CD4-positive, alpha-beta T cell treated with Interferon alpha-2 for 1 hour (primary cell): ENCODE data around the gene ATRN.
"Not testable (repeated sequence)": the region's sequence is repeated elsewhere in the genome, so short reads cannot be mapped to it uniquely, and the experiment has no call there.

Experiments used
- DNase-seq, 2 donors: peaks; one replicate each; pipeline ENCODE4 v3.0.0-alpha.2; 2020 to 2022

Gene ATRN

GRCh38 chr20:3471397-3472021, 691 bp downstream of the ATRN start:
- no peak for DNase-seq

DNA sequence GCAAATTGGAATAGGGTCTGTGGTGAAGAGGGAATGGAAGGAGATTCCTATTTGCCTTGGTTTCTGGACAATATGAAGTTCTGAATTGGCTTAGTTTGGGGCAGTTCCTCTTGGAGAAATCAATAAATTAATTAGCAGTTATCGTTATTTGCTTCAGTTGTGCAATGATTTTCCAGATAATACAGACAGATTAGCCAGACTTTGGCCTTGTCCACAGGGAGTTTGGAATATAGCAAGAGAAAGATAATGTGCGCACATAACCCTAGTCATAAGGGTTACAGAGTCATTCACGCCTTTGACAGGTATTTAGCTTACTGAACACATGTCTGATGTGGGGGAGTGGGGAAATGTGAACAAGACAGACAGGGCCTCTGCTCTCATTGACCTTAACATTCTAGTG, 1.3 kb downstream of the ATRN start:
- no peak for DNase-seq

DNA sequence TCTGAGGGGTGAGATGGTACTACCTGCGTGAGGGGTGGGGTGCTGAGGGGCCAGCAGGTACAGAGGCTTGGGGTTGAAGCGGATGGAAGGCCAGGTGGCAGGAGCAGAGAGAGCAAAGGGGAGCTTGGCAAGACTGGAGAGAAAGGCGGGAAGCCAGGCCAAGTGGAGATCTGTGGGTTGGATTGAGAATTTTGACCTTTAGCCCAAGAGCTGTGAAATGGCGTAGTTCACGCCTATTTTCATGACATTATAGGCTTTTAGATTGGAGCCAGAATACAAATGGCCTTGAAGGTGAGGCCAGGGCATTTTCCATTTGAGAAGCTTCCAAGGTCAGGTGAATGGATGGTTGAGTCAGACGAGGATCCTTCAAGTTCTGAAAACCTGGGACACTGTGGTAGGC, 2.5 kb downstream of the ATRN start:
- DNase-seq = no peak

DNA sequence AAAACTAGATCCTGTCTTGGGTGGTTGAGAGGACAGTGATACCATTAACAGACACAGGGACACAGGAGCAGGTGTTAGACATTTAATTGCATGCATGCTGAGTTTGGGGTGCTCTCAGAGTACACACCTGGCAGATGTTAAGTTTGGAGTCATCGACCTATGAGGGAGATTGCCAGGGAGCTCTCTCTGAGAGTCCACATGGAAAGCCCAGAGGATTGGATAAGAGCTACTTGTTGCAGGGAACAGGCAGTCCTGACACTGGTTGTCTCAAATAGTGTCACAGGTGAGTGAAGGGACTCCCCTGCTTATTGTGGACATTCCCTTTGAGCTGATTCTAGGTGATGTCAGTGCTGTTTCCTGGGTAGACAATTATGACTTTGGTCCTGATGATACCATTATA, 3.1 kb downstream of the ATRN start:
- DNase-seq = no peak

GRCh38 chr20:3477003-3477860, 6.4 kb downstream of the ATRN start:
- DNase-seq = not testable (repeated sequence)

- no peak for DNase-seq
These were observed 7.2 kb downstream of the ATRN start for GRCh38 chr20:3477861-3478544.

GRCh38 chr20:3479025-3479424, 8.2 kb downstream of the ATRN start:
- no peak for DNase-seq

DNA sequence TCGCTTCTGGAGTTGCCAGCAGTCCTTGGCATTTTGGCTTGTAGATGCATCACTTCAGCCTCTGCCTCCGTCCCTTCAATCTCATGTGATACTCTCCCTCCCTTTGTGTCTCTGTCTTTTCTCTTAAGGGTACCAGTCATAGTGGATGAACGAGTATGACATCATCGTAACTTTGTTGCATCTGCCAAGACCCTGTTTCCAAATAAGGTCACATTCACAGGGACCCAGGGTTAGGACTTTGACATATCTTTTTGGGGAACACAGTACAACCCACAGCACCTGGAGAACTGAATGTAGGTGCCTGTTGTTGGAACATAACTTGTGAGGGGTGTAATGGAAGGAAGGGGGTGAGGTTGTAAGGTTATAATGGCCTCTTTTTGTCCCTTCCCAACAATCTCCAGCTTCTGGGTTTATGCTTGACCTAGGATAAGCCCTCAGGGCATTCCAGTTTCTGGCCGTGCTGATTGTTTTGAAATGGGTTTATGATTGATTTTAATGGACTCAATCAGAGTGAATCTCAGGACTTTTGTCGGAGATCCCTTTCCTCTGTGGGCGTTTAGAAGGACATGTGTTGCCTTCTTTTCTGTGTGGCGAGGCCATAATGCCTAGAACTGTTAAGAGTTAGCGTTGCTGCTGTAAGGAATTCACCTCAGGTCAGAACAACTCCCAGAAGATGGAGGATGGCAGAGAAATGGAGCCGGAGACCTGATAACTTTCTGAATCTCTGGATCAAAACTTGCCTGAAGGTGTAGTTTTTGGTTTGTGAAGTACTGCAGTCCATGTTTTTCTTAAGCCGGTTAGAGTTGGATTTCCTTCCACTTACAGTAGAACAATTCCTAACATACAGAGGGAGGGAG, 9.2 kb downstream of the ATRN start:
- no peak for DNase-seq

DNA sequence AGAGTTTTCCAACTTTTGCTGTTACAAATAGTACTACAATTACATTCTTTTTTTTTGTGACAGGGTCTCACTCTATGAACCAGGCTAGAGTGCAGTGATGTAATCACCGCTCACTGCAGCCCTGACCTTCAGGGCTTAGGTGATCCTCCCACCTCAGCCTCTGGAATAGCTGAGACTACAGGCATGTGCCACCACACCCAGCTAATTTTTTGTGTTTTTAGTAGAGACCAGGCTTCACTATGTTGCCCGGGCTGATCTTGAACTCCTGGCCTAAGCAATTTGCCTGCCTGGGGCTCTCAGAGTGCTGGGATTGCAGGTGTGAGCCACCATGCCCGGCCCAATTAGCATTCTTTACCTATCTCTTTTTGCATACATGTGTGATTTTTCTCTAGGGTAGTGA, 12.5 kb downstream of the ATRN start:
- DNase-seq = no peak

DNA sequence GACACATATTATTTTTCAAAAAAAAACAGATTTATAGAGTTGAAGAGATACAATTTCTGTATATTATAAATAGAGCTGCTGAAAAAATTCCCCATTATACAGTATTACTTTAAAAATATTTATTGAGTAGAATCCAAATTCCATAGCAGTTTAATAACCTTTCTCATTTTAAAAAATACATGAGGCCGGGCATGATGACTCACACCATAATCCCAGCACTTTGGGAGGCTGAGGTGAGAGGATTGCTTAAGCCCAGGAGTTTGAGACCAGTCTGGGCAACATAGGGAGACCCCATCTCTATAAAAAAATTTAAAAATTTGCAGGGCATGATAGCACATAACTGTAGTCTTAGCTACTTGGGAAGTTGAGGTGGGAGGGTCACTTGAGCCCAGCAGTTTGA, 13.0 kb downstream of the ATRN start:
- DNase-seq = no peak

DNA sequence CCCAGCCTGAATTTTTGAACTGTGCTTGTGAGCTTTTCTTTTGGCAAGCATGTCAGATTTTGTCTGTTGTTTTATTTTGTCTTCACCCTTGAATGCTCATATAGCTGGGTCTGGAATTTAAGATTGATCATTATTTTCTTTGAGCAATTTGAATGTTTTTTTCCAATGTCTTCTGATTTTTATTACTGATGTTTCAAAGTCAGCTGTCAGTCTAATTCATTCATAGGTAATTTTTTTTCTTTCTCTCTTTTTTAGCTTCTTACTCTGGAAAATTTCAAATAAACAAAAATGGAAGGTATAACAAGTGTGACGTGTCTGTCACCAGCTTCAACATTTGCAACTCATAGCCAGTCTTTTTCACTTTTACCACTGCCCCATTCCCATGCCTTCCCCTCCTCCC, 15.1 kb downstream of the ATRN start:
- DNase-seq = no peak

DNA sequence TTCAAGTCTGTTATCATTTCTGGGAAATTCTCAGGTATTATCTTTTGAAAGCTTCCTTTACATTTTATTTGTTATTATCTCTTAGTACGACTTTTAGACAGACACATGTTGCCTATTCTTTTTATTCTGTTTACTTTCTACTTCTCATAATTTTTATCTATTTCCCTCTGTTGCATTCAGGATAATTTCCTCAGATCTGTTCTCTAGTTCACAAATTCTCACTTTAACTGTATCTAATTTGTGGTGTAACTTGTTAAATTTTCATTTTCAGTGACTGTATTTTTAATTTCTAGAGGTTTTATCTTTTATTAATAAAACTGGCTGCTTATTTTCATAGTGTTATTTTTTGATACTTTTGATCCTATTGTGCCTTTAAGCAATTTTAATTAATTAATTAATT, 16.0 kb downstream of the ATRN start:
- no peak for DNase-seq

DNA sequence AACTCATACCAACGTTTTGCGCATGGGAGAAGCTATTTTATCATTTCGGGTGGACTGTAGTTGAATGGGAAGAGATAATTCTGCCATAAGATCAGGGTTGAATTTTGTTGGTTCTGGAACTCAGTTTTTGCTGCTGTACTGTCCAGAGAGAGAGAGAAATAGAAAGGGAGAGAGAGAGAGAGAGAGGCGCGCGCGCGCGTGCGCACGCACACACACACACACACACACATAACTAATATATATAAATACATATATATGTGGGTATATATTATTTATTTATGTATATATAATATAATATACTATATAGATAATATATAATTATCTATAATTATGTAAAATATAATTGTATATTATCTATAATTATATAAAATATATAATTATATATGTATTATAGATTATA, 21.9 kb downstream of the ATRN start:
- DNase-seq = no peak

DNA sequence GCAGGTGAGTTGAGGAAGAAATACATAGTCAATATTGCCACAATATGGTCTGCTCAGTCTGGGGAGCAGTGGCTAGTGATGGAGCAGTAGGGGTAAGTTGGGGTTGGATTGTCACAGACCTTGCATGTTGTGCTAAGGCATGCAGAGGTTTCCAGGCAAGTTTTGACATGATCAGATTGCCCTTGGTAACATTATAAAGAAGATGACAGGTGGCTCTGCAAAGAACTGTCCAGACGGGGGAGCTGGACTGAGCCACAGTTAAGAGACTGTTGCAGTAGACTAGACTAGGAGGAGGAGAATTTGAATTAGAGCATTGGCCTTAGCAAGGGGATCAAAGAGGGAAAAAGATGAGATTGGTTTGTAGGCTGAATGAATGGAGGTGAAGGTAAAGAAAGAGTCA, 23.4 kb downstream of the ATRN start:
- DNase-seq = no peak

DNA sequence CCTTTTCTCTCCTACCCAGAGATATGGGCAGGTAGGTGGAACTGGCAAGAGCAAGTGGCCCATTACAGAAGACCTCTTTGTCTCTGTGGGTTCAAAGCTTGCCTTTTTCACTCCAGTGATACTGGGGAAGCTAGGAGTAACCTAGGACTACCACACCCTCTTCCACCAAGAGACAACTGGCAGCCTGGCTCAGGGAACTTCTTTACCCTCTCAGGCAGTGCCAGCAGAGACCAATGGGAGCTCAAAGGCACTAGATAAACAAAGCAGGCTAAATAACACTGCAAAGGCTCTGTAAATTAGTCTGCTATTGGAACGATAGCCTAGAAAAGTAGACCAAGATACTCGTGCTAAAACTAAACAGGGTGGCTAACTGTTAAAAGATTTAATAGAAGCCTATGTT, 32.1 kb downstream of the ATRN start:
- DNase-seq = no peak

DNA sequence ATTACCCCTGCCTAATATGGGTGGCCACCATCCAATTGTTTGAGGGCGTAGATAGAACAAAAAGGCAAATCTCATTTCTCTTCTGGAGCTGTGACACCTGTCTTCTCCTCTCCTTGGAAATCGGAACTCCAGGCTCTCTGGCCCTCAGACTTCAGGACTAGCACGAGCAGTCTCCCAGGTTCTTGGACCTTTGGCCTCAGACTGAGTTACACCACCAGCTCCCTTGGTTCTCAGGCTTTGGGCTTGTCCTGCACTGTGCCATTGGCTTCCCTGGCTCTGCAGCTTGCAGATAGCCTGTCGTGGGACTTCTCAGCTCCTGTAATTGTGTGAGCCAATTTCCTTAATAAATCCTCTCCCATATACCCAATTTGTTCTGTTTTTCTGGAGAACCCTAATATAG, 34.3 kb downstream of the ATRN start:
- DNase-seq = no peak

DNA sequence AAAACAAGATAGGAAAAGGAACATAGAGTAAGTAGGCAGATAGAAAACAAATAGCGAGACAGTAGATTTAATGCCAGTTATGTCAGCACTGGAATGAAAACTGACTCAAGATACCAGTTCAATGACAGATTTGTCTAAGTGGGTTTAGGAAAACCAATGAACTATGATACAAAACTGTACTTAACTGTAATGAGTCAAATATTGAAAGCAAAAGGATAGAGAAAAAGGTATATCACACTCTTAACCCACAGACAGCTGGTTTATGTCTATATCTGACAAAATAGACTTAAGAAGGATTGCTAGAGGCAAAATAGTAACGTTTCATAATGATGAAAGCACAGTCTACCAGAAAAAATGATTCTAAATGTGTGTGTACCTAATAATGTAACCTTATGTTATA, 38.2 kb downstream of the ATRN start:
- DNase-seq = no peak

DNA sequence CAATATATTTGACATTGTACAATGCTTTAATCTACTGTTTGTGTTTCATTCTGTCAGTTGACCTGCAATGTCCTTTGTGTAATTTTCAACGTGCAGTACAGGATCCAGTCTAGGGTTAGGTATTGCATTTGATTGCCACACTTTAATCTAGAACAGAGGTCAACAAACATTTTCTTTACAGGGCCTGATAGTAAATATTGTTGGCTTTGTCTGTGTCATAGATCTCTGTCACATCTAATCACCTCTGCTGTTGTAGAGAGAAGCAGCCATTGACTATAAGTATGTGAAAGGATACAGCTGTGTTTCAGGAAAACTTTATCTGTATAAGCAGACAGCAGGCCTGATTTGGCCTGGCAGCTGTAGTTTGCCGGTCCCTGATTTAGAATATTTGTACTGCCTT, 39.3 kb downstream of the ATRN start:
- no peak for DNase-seq

DNA sequence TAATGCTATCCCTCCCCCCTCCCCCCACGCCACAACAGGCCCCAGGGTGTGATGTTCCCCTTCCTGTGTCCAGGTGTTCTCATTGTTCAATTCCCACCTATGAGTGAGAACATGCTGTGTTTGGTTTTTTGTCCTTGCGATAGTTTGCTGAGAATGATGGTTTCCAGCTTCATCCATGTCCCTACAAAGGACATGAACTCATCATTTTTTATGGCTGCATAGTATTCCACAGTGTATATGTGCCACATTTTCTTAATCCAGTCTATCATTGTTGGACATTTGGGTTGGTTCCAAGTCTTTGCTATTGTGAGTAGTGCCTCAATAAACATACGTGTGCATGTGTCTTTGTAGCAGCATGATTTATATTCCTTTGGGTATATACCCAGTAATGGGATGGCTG, 41.4 kb downstream of the ATRN start:
- not testable (repeated sequence) for DNase-seq

GRCh38 chr20:3514012-3514642, 43.3 kb downstream of the ATRN start:
- DNase-seq = no peak

GRCh38 chr20:3515379-3516170, 44.8 kb downstream of the ATRN start:
- no peak for DNase-seq
